DMS153 treated with DMSO at 0.1 percent for 48 hours (cell line): ENCODE results near the gene CPE.
A peak's percentile ranks its signal among the peaks of the same experiment; 100 is the strongest.
"Not testable (repeated sequence)": the region's sequence is repeated elsewhere in the genome, so short reads cannot be mapped to it uniquely, and the experiment has no call there.

ENCODE experiments used
- DNase-seq: peaks from one replicate; lab custom pipeline; 2025; ENCODE audit not compliant: unreplicated experiment; lab: John Stamatoyannopoulos, UW

CPE gene

DNA sequence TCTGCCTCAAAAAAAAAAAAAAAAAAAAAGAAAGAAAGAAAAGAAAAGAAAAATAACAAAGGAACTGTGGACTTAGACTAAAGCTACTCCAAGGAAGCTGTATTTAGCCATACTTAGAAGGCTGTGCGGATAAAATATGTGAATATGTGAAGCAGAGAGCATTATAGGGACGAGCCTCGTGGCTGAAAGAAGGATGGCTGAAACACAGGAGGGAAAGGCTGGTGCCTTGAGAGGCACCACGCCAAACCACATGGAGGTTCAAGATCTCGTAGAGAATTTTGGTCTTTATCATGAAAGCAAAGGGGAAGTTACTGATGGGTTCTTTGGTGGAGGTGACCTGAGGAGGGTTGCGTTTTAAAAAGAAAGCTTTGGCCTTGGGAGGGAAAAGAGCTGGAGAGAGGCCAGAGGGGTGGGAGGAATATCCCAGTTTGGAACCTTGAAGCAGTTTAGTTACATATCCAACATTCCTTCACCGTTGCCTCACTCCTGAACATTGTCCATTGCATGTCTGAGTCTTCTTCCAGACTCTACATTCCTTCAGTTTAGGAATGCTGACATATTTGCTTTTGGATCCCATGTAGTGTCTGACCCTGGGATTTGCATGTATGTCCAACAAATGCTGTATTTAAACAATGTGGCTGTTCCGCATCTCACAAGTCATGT lies 82.5 kb downstream of the CPE start:
- no peak for DNase-seq

DNA sequence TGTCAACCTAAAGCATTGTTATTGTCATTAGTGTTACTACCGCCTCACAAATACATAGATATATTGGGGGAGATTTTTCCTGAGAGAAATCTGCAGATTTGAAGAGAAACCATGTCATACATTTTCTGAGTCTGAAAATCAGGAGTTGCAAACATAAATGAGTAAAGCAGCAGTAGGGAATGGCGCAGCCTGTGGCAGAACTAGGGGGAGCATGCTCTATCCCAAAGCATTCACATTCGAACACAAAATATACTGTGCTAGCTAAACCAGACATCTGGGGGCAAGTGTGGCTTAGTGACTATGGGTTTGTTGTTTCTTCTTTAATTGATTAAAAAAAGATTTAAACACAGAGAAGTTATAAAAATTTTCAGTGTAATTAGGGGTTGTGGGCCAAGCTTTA lies 83.2 kb downstream of the CPE start:
- DNase-seq: no peak

DNA sequence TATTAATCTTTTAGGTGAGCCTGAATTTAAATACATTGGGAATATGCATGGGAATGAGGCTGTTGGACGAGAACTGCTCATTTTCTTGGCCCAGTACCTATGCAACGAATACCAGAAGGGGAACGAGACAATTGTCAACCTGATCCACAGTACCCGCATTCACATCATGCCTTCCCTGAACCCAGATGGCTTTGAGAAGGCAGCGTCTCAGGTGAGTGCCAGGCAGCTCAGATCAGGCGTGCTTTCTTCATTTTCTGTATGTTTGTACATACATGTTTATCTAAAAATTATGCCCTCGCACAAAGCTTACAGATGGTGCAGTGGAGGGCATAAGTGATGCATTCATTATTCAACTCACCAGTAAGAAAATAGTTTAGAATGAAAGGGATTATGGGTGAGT lies 85.6 kb downstream of the CPE start:
- DNase-seq: no peak

DNA sequence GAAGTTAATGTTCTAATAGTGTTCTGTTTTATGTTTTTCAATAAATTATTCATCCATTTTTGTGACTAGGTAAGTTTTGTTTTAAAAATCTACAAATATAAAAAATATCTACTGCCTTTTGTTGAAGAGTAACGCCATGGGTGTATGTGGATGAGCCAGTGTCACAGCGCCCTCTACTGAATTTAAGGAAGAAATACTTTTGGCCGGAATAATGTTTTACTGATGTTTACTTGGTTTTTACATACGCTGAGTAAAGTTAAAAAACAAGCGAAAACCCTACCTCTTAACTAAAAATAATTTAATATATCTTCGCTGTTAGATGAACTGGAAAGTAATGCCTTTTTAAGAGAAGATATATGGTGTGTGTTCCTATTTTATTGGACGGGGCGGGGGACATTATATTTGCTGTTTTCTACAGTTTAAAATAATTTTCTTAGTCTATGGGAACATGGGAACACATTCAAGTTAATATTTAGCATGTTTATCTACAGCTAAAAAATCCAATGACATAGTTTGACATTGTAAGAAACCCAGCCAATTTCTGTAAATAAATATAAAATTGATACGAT lies 86.1 kb downstream of the CPE start:
- peak; percentile 68 for DNase-seq

DNA sequence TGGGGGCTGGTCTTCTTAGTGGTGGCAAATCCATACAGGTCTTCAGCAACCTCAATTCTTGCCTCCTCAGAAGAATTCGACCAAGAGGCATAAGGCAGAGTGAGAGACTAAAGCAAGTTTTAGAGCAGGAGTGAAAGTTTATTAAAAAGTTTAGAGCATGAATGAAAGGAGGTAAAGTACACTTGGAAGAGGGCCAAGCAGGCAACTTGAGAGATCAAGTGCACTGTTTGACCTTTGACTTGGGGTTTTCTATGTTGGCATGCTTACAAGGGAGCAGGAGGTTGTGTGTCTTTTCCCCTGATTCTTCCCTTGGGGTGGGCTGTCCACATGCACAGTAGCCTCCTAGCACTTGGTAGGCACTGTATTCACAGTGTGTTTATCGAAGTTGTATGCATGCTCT lies 91.2 kb downstream of the CPE start:
- DNase-seq: no peak

DNA sequence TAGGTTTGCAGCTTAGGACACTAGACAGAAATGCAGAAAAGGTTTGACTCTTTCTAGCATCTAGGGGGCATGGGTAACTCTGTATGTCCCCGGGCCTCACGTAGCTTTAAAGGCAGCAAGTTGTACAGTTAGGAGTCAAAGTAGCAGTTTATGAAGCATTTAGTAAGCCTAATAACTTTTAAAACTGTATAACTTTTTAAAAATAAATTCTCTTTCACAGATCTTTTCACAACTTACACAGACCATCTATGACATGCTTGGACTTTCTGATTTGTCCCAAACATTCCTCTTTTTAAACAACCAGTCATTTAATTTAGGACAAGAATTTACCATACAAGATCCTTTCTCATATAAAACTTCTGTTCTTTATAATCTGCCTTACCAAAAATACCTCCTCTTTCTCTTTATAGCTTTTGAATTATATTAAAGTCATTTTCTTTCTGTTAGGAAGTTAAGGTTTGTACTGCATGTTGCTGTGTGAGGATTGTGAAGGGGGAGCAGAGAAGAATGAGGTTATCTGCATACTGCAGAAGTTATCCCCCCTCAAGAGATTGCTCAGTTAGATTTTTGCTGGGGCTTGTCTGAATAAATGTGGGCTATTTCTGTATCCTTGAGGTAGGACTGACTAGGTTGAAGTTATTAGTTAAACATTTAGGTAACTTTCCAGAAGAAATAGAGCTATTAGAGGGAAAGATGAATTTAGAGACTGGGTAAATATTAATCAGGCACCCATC lies 94.3 kb downstream of the CPE start:
- DNase-seq: no peak

DNA sequence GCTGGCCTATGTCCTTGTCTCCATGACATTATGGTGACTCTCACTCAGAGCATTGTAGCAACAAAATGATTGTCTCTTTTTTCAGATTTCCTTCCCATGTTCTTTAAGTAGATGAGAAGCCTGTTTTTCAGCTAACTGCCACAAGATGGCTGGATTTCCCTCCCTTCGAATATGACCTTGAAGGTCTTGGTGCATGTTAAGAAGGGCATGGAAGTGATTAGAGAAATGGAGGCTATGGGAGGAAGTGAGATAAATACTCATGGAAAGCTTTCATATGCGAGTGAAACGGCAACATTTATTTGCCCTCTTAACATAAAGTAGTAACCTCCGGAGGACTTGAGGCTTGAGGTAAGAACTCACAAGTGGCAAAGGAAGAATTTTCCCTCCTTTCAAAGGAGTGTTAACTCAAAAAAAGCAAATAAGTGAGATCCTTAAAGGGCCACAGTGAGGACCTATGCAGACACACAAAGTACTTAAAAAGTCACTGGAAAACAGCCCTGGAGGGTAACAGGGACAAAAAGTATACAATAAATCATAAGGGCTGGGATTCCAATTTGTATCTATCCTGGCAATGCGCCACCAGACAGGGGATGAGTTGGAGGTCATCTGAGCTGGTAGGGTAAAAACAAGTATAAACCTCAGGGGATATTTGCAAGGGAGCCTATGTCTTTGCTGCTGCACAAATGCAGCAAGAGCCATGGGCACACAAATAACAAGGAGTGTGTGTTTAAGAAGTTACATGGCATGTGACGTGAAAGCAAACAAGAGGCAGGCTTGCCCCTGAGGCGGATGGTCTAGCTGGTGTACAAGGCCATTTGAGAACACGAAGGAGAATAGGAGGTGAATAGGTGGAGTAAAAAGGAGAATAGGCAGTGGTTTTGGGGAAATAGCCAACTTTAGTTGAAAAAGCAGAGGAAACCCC lies 96.2 kb downstream of the CPE start:
- DNase-seq: no peak

DNA sequence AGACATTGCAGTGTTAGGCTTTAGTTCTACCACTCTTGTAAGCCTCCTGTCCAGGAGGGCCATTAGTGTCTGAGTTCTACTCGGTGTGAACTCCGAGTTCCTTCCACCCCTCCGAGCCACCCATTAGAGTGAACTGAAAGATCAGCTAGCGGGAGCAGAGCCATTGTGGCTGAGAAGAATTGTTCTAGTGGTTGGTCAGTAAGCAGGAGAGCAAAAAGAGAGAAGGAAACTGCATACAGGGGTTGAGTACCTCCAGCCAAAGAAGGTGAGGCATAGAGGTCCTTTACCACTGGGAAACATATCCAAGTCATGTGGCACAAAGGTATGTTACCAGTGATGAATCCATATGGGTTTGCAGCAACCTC lies 96.9 kb downstream of the CPE start:
- no peak for DNase-seq

DNA sequence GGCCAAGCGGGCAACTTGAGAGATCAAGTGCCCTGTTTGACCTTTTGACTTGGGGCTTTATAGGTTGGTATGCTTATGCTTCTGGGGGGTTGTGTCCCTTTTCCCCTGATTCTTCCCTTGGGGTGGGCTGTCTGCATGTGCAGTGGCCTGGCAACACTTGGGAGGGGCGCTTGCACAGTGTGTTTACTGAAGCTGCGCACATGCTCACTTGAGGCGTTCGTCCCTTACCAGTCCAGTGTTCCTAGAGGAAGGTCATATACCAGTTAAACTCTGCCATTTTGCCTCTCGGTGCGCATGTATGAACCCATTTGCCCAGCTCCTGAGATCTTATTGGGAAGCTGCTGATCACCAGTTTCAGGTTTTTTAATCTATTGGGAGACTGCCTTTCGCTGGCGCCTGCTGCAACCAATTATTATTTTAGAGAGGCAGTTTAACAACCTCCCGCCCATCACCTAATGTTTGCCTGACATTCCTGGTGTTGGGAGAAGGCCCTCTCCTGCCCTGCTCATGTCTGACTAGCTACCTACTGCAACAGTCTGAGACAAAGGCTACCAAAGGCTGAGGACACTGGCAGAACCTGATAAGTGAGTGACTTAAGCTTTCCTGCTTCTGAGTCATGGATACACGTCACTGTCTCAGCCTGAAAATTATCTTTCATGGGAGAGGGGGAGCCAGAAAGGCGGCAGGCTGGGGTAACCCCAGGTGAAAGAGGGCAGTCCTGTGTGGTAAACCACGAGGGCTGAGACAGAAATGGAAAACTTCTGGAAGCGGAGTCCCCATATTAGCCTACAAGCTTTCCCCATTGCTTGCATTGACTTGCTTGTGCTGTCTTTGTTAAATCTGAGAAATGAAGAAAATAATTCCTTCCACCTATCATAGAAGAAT lies 97.6 kb downstream of the CPE start:
- no peak for DNase-seq

DNA sequence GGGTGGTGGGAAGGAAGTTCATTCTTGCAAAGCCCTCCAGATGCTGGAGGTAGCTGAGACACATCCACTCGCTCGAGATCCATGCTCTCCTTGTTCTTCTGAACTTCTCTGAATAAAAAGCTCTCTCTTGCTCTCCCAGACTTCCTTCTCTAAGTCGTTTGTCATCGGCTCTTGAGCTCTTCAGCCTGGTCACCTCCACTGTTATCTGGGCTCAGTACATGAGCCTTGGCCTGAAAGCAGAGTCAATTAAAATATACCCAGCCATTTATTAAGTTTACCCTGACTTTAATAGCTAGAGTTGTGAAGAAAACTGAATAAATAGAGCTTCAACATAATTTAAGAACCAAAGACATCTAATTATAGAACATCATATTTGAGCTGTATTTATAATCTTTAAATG lies 99.0 kb downstream of the CPE start:
- DNase-seq: no peak

DNA sequence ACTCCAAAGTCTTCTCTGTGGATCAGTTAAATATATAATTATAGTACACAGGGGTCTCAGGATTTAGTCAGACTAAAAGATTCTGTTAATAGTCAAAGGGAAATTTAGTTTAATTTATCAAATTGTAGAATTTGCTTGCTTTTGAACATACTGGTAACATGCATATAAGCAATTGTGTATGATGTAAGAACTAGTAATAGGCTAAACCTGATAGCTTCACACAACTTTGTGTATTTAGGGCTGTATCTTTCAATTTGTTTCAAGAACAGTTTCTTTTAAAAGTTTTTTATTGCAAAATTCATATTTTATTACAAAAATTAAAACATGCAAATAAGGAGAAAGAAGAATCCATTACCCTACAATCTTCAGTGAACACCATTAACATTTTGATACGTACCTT lies 99.5 kb downstream of the CPE start:
- DNase-seq: no peak

DNA sequence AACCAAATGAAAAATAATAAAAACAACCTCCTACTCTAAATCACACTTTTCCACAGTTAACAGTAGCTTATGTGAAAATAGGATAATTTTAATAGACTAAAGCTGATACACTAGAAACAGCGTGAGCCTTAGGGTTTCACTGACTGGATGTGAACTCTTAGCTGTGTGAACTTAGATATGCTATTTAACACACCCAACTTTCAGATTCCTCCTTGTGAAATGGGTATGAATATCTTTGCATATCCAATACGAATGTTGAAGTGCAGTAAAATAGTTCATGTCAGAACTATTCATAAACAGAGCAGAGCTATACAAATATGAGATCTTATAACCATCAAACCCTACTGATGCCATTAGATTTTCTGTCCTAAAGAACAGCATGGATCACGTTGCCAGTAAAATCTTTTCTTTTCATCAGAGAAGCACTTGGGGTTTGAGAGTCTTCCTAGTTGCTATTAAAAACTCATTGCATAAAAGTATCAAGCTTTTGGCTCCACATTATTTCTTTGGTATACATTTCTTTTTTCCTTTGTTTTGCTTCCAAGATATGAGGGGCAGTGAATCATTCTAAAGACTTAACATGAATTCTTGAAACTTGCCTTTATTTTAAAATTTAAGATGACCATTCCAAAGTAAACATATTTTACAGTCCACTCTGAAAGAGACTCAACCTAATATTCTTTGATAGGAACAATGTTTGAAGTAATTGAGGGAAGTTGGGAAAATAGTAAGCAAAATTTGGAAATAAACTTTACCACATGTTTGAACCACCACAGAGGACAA lies 102.4 kb downstream of the CPE start:
- no peak for DNase-seq

DNA sequence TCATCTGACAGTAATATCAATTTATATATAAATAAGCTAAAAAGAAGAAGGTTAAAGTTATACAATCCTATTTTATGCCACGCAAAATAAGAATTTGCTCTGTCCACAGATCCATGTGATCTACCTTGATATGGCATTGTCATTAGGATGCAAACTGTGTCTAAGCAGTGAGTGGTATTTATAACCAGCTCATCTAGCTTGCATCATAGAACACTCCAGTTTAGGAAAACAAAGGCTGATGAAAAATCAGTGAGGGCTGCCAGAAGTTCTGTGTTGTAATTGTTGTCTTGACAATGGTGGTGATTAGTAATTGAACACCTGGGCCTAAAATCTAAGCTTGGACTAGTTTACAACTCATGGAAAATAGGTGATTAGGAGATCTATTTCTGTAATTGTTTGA lies 111.0 kb downstream of the CPE start:
- no peak for DNase-seq

DNA sequence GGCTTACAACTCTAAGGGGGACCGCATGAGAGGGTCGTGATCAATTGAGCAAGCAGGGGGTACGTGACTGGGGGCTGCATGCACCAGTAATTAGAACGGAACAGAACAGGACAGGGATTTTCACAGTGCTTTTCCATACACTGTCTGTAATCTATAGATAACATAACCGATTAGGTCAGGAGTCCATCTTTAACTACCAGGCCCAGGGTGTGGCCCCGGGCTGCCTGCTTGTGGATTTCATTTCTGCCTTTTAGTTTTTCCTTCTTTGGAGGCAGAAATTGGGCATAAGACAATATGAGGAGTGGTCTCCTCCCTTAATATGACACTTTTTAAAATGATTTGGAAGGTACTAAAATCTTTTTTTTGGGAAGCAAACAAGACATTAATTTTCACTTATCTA lies 113.8 kb downstream of the CPE start:
- DNase-seq: not testable (repeated sequence)

DNA sequence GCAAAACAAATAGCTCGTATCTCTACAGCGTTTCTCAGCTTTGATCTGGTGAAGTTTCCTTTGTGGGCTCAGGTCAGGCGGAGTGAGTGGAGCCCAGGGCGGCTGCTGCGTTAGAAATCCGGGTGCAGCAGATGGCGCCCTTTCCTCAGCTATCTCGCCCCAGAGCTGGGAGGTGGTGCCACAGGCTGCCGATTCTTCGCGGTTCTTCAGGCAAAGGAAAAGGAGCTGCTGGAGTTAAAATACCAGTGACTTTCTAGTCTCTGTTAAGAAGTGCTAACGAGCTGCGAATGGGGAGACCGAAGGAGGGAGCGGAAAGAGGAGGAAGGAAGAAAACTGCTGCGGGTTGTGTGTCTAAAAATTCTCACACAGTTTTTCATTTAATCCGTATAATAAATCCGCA lies 114.6 kb downstream of the CPE start:
- no peak for DNase-seq

DNA sequence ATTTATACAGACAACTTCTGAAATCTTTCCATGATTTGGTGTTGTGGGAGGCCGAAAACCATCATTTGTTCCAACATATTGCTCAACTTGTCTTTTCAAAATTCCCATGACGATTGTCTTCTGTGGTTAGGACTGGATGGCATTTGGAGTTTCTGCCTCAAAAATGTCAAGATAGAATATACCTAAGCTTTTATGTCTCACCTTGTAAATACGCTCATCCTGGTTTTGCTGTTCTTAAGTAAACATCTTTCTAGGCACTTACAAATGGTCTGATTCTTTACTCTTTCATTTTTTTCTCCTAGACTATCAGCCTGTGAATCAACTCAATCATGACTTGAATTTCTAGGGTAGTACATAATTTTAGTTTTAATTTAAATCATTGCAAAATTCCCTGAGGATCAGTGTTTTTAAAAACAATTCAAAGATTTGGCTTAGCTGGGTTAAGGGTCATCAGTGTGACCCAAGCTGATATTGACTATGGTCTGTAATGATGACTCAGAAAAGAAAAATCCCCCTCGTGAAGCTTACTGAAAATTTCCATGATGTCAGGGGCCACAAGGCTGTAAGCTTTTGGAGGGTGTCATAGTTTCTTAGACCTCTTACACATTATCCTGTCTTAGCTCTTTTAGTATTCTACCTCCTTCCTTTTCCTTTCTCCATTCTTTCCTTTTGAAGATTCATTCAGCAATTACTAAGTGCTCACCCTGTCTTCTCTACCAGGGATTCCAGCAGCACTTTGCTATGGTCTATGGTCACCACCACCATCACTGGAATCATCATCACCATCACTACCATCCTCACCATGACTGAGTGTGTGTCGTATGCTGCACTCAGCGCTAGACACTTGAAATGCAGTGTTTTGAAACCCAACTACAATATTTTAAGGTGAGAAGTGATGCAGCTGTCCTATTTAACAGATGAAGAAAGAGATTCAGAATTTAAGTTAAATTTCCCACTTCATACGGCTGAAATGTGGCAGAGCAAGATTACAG lies 124.4 kb downstream of the CPE start:
- no peak for DNase-seq

DNA sequence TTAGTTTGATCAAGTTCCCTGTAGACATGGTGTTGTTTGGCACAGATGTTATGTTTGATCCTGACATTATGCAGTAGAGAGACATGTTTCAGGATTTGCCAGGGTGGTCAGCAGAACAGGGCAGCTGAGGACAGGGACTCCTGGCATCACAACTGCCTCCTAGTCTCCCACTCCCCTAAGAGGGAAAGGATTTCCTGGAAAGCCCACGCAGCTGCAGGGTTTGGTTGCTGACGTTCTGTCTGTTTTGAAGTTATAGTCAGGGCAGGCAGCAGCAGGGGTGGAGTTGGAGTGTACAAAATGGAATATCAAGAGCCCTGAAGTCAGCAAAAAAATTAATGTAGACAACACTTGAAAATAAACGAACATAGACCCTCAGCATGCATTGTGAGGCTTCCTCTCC lies 125.4 kb downstream of the CPE start:
- DNase-seq: no peak

DNA sequence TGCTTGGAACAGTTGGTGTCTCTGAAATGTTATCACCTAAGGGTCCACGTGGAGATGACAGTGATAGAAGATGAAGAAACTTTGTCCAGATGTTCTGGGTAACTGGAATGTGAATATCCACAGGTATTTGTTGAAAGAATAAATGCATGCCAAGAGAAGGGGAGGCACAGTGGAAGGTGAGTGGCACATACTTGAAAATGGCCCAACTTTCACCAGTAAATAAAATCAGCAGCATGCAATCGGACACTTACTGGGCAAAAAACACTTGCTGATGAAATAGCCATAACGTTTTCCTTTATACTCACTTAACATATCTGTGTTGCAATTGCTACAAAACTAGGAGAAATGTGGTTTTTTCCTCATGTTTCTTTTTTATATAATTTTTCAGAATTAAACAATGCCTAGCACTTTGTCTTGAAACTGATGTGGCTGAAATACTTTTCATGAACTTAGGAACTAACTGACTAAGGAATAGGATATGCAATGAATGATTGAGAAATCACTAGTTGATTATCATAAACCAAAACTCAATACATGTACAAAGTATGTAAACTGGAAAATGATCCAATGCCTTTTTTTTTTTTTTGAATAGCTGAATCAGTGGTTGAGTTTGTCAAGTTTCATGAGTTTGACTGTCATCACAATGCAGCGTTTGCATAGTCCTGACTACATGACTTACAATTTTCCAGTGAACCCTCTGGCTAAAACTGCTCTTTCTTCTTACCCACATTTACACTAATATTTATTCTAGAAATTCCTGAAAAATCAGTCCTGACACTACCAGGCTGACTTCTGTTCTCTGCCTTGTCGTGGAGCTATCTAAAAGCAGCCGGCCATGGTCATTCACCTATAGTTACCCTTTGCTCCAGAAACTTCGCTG lies 127.4 kb downstream of the CPE start:
- DNase-seq: no peak
